ENCODE results near the gene E2F7. TPM values are rescaled to one million over a fixed set of nuclear protein-coding genes. Genes with fewer than 3 reads are reported as not detected.
A peak's percentile ranks its signal among the peaks of the same experiment; 100 is the strongest.

E2F7 gene
- total RNA-seq, 1 donor from 2014 or later = 2.9 TPM

- DNase-seq = no peak
These were observed 52.3 kb downstream of the E2F7 start for GRCh38 chr12:77013091-77013490.

GRCh38 chr12:77010691-77011548, 54.4 kb downstream of the E2F7 start:
- peak; percentile 44 for DNase-seq

GRCh38 chr12:77007476-77007875, 57.9 kb downstream of the E2F7 start:
- DNase-seq = no peak

GRCh38 chr12:77005611-77006098, 59.7 kb downstream of the E2F7 start:
- no peak for DNase-seq

- no peak for DNase-seq
These were observed 61.5 kb downstream of the E2F7 start for GRCh38 chr12:77003914-77004313.

- no peak for DNase-seq
These were observed 62.1 kb downstream of the E2F7 start for GRCh38 chr12:77003246-77003645.

- DNase-seq = no peak
These were observed 63.0 kb downstream of the E2F7 start for GRCh38 chr12:77002382-77002781.

GRCh38 chr12:77001276-77001675, 64.1 kb downstream of the E2F7 start:
- DNase-seq = no peak

GRCh38 chr12:76998908-76999556, 66.3 kb downstream of the E2F7 start:
- no peak for DNase-seq

GRCh38 chr12:76998386-76998785, 67.0 kb downstream of the E2F7 start:
- DNase-seq = no peak

- no peak for DNase-seq
These were observed 68.2 kb downstream of the E2F7 start for GRCh38 chr12:76997011-76997780.

- no peak for DNase-seq
These were observed 74.7 kb downstream of the E2F7 start for GRCh38 chr12:76990716-76991115.

- DNase-seq = no peak
These were observed 80.8 kb downstream of the E2F7 start for GRCh38 chr12:76984566-76984965.

- no peak for DNase-seq
These were observed 81.9 kb downstream of the E2F7 start for GRCh38 chr12:76983420-76983819.

- DNase-seq = no peak
These were observed 85.2 kb downstream of the E2F7 start for GRCh38 chr12:76980196-76980595.

GRCh38 chr12:76976777-76977382, 88.5 kb downstream of the E2F7 start:
- peak; percentile 64 for DNase-seq

Other genes starting within 250 kb of the E2F7 start
- 13.3 TPM for gene CSRP2, start 186.6 kb downstream of the E2F7 start, total RNA-seq

Measured in skin of body (tissue), 2 donors.